CD4-positive, alpha-beta T cell treated with Interleukin-21 for 1 hour (primary cell): ENCODE results near the gene STARD3NL.
"Not testable (repeated sequence)": the region's sequence is repeated elsewhere in the genome, so short reads cannot be mapped to it uniquely, and the experiment has no call there.

ENCODE experiments used
- DNase-seq: peaks from one replicate; pipeline ENCODE4 v3.0.0-alpha.2; 2020

The STARD3NL gene

DNA sequence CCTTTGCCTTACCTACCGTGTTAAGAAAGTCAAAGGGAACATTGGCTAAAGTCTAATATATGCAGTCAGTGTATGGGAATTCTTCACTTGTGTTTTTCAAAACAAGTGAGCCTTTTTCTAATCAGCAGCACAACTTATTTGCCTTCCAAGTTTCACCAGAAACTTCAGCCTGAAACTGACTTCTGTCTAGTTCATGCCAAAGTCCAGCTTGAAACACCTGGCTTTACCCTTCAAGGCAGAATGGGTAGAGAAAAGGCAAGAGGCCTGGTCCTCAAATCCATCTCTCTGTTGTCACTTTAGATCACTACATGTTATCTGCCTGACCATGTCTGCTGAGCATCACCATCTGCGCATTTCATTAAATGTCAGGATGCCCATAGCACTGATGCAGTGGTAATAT, 92.4 kb downstream of the STARD3NL start:
- not testable (repeated sequence) for DNase-seq

DNA sequence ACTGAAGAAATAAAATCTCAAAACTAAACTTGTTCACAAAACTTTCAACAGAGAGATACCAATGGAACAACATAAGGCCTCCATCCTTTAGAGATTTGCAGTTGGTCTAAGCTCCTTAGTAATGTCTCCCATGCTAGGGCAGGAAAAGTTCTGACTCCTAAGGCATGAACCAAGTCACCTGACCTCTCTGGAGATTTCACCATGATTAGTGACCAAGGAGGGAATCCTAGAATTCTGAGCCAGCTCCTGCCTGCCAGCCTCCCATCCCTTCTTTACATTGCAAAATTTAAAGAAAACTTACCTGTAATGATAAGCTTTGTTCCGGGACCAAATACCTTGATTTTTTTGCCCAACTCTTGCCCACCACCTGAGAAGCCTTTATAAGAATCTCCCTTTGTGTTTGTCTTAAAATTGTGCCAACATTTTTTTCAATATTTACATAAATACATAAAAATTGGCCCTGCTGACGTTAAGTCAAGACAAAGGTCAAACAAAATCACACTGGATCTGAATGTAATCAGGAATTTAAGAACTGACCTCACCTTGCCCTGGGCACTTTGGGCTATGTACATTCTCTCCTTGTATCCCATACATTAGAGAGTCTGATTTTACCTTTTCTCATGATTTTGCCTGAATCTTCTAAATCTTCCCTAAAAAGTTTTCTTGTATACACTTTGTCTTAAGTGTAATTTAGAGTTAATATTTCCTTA, 95.4 kb downstream of the STARD3NL start, which contains the start of gene TARP:
TARP (minus strand) TSS at position 351 of the 710 bp plus-strand sequence.
- DNase-seq = no peak

DNA sequence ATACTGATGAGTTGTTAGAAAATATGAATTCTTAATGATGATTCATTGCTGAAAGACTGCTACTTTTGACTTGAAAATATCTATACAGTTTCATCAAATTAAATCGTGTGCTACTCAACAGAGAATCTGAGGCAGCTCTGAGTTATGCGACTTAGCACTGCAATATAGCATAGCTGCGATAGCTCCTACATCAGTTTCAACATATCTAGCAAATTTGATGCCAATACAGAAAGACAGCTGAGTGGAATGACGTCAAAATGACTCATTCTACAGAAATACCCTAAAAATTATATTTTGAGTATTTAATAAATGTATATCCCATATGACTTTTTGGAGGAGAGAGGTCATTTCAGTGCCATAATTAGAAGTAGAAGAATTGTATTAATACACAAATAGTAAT, 96.4 kb downstream of the STARD3NL start:
- DNase-seq = no peak

DNA sequence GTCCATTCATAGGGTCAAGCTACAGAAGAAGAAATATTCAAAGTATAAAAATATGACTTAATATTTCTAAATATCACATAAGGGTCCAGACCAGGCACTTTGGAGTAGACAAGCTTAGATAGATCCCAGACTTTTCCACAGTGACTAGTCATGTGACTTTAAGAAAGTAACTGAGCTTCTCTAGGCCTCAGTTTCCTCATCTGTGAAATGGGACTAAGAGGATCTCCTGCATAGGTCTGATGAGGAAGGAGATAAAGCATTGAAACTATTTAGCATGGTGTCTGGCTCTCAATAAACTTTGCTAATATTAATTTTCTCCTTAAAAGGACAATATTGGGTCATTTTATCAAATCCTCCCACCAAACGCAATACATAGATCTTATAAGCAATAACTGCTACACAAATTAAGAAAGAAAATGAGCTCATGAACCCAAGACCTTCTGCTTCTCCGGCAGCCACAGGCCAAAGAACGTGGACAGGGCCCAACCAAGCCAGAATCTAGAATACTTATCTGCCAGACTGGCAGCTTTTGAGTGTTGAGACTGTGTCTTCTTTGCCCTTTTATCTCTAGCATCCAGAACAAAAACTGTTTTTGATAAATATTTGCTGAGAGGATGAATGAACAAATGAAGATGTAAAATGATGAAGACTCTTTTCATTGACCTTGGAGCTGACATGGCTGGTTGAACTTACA, 97.0 kb downstream of the STARD3NL start:
- DNase-seq = no peak

DNA sequence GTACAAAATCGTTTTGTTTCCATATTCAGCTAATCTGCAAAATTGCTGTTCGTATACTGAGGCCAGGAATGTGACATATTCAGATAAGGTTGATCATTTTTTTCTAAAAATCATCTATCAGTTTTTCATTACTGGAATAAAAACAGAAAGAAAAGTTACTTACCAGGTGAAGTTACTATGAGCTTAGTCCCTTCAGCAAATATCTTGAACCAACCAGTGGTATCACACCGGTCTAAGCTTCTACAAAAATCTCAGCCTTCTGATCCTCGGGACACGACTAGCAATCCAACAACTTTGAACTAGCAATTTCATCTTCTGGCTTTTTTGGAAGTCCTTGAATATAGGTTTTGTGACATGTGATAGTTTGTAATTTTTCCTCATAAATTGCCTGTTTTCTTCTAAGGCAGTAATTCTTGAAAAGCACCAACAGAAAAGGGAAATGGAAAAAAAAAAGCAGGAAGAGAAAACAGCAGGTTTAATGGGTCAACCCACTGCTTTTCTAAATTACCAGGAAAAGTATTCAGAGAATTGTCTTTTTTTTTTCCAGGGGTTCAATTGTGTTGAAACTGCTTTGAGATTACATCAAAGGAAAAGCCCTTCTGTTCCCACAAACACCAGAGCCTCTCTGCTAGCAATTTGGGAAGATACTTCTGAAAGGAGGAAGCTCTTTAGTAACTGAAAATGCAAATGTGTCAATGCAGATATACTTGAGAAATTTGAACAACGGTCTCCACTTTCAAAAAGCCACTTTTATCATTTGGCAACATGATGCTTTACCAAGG, 98.2 kb downstream of the STARD3NL start:
- no peak for DNase-seq

DNA sequence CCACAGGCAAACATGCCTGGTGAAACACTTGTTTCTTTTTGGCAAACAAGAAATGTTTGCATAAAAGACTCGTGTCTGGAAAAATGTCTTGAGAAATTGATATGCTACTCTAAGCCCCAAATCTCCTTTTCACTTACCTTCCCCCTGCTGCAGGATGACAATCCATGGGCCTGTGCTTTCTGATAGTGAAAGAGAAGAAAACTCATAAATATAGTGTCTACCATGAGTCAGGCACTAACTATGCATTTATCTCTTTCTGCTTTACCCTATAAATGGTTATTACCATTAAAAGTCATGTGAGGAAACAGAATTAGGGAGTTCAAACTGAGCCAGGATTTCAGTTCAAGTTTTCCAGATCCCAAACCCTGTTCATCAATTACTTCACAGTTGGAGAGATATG, 102.0 kb downstream of the STARD3NL start:
- no peak for DNase-seq
